WTC11 (cell line): ENCODE measurements around the gene NXN. TPM values are rescaled to one million over a fixed set of nuclear protein-coding genes. Genes with fewer than 3 reads are reported as not detected.

Experiments used
- AFF4 ChIP-seq: sonication (generic); formaldehyde crosslinking; IDR thresholded peaks from 2 replicates; pipeline ENCODE4 v1.8.1; 2023; ENCODE audit warnings: mild to moderate bottlenecking, missing genetic modification reagents, borderline replicate concordance
- CREB1 ChIP-seq: sonication (generic); formaldehyde crosslinking; IDR thresholded peaks from 2 replicates; pipeline ENCODE4 v1.8.0; 2023; ENCODE audit warnings: mild to moderate bottlenecking, missing genetic modification reagents
- EMX1 ChIP-seq: fragments of 250-450 bp; sonication (Bioruptor Pico); IDR thresholded peaks from 2 replicates; pipeline ENCODE4 v1.8.0; 2021; ENCODE audit warnings: mild to moderate bottlenecking
- FOXJ3 ChIP-seq: sonication (generic); formaldehyde crosslinking; IDR thresholded peaks from 2 replicates; pipeline ENCODE4 v1.9.0; 2021; ENCODE audit warnings: missing genetic modification reagents, mild to moderate bottlenecking, borderline replicate concordance
- FOXP1 ChIP-seq: sonication (generic); formaldehyde crosslinking; IDR thresholded peaks from 2 replicates; pipeline ENCODE4 v1.8.0; 2022; ENCODE audit warnings: missing genetic modification reagents, mild to moderate bottlenecking, moderate library complexity, borderline replicate concordance
- GABPB1 ChIP-seq: sonication (generic); formaldehyde crosslinking; IDR thresholded peaks from 2 replicates; pipeline ENCODE4 v1.8.1; 2023; ENCODE audit warnings: mild to moderate bottlenecking, missing genetic modification reagents
- GRHL2 ChIP-seq: fragments of 250-450 bp; sonication (Bioruptor Pico); IDR thresholded peaks from 2 replicates; pipeline ENCODE4 v1.8.0; 2022; ENCODE audit warnings: mild to moderate bottlenecking, moderate library complexity; ENCODE audit not compliant: insufficient replicate concordance, severe bottlenecking
- HMGA2 ChIP-seq: fragments of 250-450 bp; sonication (Bioruptor Pico); IDR thresholded peaks from 2 replicates; pipeline ENCODE4 v1.4.0; 2021; ENCODE audit warnings: mild to moderate bottlenecking, moderate library complexity
- IRF2 ChIP-seq: sonication (generic); formaldehyde crosslinking; IDR thresholded peaks from 2 replicates; pipeline ENCODE4 v1.8.0; 2022; ENCODE audit warnings: low read depth, missing genetic modification reagents, borderline replicate concordance
- JAZF1 ChIP-seq: fragments of 250-450 bp; sonication (Bioruptor Pico); IDR thresholded peaks from 2 replicates; pipeline ENCODE4 v1.9.0; 2021; ENCODE audit warnings: moderate library complexity, mild to moderate bottlenecking, inconsistent platforms
- KAT7 ChIP-seq: sonication (generic); formaldehyde crosslinking; IDR thresholded peaks from 2 replicates; pipeline ENCODE4 v1.8.1; 2023; ENCODE audit warnings: missing genetic modification reagents, mild to moderate bottlenecking, borderline replicate concordance
- NFATC4 ChIP-seq: fragments of 250-450 bp; sonication (Bioruptor Pico); IDR thresholded peaks from 2 replicates; pipeline ENCODE4 v1.9.0; 2021; ENCODE audit warnings: mild to moderate bottlenecking
- NFE2L1 ChIP-seq: sonication (generic); formaldehyde crosslinking; IDR thresholded peaks from 2 replicates; pipeline ENCODE4 v1.8.1; 2023; ENCODE audit warnings: missing genetic modification reagents
- NFYB ChIP-seq: sonication (generic); formaldehyde crosslinking; conservative IDR thresholded peaks from 2 replicates; pipeline ENCODE4 v1.8.0; 2022; ENCODE audit warnings: low read depth, missing genetic modification reagents
- NR1H2 ChIP-seq: sonication (generic); formaldehyde crosslinking; IDR thresholded peaks from 2 replicates; pipeline ENCODE4 v1.9.0; 2021; ENCODE audit warnings: mild to moderate bottlenecking, moderate library complexity, missing genetic modification reagents
- NR2C2 ChIP-seq: sonication (generic); formaldehyde crosslinking; IDR thresholded peaks from 2 replicates; pipeline ENCODE4 v1.8.0; 2022; ENCODE audit warnings: mild to moderate bottlenecking, missing genetic modification reagents
- NR3C1 ChIP-seq: sonication (generic); formaldehyde crosslinking; conservative IDR thresholded peaks from 2 replicates; pipeline ENCODE4 v1.8.1; 2023; ENCODE audit warnings: low read depth, mild to moderate bottlenecking, missing genetic modification reagents
- OVOL2 ChIP-seq: fragments of 250-450 bp; sonication (Bioruptor Pico); IDR thresholded peaks from 2 replicates; pipeline ENCODE4 v1.9.0; 2021; ENCODE audit warnings: mild to moderate bottlenecking, borderline replicate concordance
- PRRX2 ChIP-seq: fragments of 250-450 bp; sonication (Bioruptor Pico); IDR thresholded peaks from 2 replicates; pipeline ENCODE4 v1.8.0; 2021; ENCODE audit warnings: mild to moderate bottlenecking
- SMAD4 ChIP-seq: sonication (generic); formaldehyde crosslinking; IDR thresholded peaks from 2 replicates; pipeline ENCODE4 v1.8.0; 2022; ENCODE audit warnings: mild to moderate bottlenecking, missing genetic modification reagents
- SOX15 ChIP-seq: fragments of 250-450 bp; sonication (Bioruptor Pico); IDR thresholded peaks from 2 replicates; pipeline ENCODE4 v1.9.0; 2021; ENCODE audit warnings: mild to moderate bottlenecking
- SP1 ChIP-seq: sonication (generic); formaldehyde crosslinking; conservative IDR thresholded peaks from 2 replicates; pipeline ENCODE4 v1.8.1; 2022; ENCODE audit warnings: missing genetic modification reagents
- STAT6 ChIP-seq: sonication (generic); formaldehyde crosslinking; conservative IDR thresholded peaks from 2 replicates; pipeline ENCODE4 v1.8.1; 2023; ENCODE audit warnings: mild to moderate bottlenecking, low read depth, missing genetic modification reagents, moderate library complexity
- ZBTB21 ChIP-seq: sonication (generic); formaldehyde crosslinking; IDR thresholded peaks from 2 replicates; pipeline ENCODE4 v1.8.1; 2023; ENCODE audit warnings: mild to moderate bottlenecking, missing genetic modification reagents, borderline replicate concordance
- ZNF121 ChIP-seq: sonication (generic); formaldehyde crosslinking; IDR thresholded peaks from 2 replicates; pipeline ENCODE4 v1.8.0; 2023; ENCODE audit warnings: missing genetic modification reagents
- ZNF263 ChIP-seq: sonication (generic); formaldehyde crosslinking; IDR thresholded peaks from 2 replicates; pipeline ENCODE4 v1.8.1; 2022; ENCODE audit warnings: low read depth, mild to moderate bottlenecking, moderate library complexity, missing genetic modification reagents
- ZNF671 ChIP-seq: fragments of 250-450 bp; sonication (Bioruptor Pico); IDR thresholded peaks from 2 replicates; pipeline ENCODE4 v1.8.0; 2021; ENCODE audit warnings: mild to moderate bottlenecking
- total RNA-seq: library from RNA; stranded (reverse); gene quantifications from 3 replicates; pipeline ENCODE4 v1.2.3, GENCODE V29; 2021
- TF ChIP-seq, protein P1 (sequence below): sonication (generic); formaldehyde crosslinking; IDR thresholded peaks from 2 replicates; pipeline ENCODE4 v1.8.1; 2022; ENCODE audit warnings: mild to moderate bottlenecking, missing genetic modification reagents, moderate library complexity, borderline replicate concordance
- TF ChIP-seq, protein P2 (sequence below): sonication (generic); formaldehyde crosslinking; IDR thresholded peaks from 2 replicates; pipeline ENCODE4 v1.8.0; 2023; ENCODE audit warnings: missing genetic modification reagents
- TF ChIP-seq, protein P3 (sequence below): fragments of 250-450 bp; sonication (Bioruptor Pico); IDR thresholded peaks from 2 replicates; pipeline ENCODE4 v1.9.0; 2021; ENCODE audit warnings: mild to moderate bottlenecking

The NXN gene
- total RNA-seq, 1 experiment from 2014 or later, result 96.8 TPM

- no peak for TF ChIP-seq AFF4 (CRISPR knock-in tag)
- TF ChIP-seq, protein P1, sequence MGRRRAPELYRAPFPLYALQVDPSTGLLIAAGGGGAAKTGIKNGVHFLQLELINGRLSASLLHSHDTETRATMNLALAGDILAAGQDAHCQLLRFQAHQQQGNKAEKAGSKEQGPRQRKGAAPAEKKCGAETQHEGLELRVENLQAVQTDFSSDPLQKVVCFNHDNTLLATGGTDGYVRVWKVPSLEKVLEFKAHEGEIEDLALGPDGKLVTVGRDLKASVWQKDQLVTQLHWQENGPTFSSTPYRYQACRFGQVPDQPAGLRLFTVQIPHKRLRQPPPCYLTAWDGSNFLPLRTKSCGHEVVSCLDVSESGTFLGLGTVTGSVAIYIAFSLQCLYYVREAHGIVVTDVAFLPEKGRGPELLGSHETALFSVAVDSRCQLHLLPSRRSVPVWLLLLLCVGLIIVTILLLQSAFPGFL, result no peak
- TF ChIP-seq FOXP1 (CRISPR knock-in tag), result peak; percentile 13; the same call in 1 of the 2 replicates
- no peak for TF ChIP-seq SOX15 (CRISPR knock-in tag)
- TF ChIP-seq ZNF121 (CRISPR knock-in tag), result no peak
- TF ChIP-seq NR3C1, result no peak
- TF ChIP-seq HMGA2, result no peak
- TF ChIP-seq, protein P2, sequence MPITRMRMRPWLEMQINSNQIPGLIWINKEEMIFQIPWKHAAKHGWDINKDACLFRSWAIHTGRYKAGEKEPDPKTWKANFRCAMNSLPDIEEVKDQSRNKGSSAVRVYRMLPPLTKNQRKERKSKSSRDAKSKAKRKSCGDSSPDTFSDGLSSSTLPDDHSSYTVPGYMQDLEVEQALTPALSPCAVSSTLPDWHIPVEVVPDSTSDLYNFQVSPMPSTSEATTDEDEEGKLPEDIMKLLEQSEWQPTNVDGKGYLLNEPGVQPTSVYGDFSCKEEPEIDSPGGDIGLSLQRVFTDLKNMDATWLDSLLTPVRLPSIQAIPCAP (CRISPR knock-in tag), result peak; percentile 51; the same call in 1 of the 2 replicates
- no peak for TF ChIP-seq IRF2
- no peak for TF ChIP-seq NR1H2
- no peak for TF ChIP-seq GRHL2 (CRISPR knock-in tag)
- peak; percentile 11; the same call in 1 of the 2 replicates for TF ChIP-seq GABPB1 (CRISPR knock-in tag)
- no peak for TF ChIP-seq EMX1 (CRISPR knock-in tag)
- TF ChIP-seq ZNF263, result no peak
- no peak for TF ChIP-seq OVOL2 (CRISPR knock-in tag)
- no peak for TF ChIP-seq FOXJ3
- TF ChIP-seq PRRX2 (CRISPR knock-in tag), result no peak
- no peak for TF ChIP-seq NFATC4 (CRISPR knock-in tag)
- no peak for TF ChIP-seq STAT6 (CRISPR knock-in tag)
- no peak; the same call in 1 of the 2 replicates for TF ChIP-seq NFE2L1
- 0 out of 2 replicates have a peak, but pooled peaks have one; percentile 14 for TF ChIP-seq SMAD4 (CRISPR knock-in tag)
- no peak for TF ChIP-seq JAZF1 (CRISPR knock-in tag)
- TF ChIP-seq, protein P3, sequence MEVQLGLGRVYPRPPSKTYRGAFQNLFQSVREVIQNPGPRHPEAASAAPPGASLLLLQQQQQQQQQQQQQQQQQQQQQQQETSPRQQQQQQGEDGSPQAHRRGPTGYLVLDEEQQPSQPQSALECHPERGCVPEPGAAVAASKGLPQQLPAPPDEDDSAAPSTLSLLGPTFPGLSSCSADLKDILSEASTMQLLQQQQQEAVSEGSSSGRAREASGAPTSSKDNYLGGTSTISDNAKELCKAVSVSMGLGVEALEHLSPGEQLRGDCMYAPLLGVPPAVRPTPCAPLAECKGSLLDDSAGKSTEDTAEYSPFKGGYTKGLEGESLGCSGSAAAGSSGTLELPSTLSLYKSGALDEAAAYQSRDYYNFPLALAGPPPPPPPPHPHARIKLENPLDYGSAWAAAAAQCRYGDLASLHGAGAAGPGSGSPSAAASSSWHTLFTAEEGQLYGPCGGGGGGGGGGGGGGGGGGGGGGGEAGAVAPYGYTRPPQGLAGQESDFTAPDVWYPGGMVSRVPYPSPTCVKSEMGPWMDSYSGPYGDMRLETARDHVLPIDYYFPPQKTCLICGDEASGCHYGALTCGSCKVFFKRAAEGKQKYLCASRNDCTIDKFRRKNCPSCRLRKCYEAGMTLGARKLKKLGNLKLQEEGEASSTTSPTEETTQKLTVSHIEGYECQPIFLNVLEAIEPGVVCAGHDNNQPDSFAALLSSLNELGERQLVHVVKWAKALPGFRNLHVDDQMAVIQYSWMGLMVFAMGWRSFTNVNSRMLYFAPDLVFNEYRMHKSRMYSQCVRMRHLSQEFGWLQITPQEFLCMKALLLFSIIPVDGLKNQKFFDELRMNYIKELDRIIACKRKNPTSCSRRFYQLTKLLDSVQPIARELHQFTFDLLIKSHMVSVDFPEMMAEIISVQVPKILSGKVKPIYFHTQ (CRISPR knock-in tag), result no peak
- no peak for TF ChIP-seq ZNF671
- TF ChIP-seq NFYB, result no peak; the same call in 1 of the 2 replicates
- TF ChIP-seq KAT7 (CRISPR knock-in tag), result no peak
- TF ChIP-seq CREB1 (CRISPR knock-in tag), result 0 out of 2 replicates have a peak, but pooled peaks have one; percentile 8
- TF ChIP-seq NR2C2 (CRISPR knock-in tag), result no peak
- peak; percentile 76; the same call in 1 of the 2 replicates for TF ChIP-seq ZBTB21
- TF ChIP-seq SP1 (CRISPR knock-in tag), result peak; percentile 97
These were observed 227.5 kb downstream of the NXN start, which contains the start of gene GEMIN4 (continued) for GRCh38 chr17:752002-752619.
